Activated T-cell treated with anti-CD3 and anti-CD28 coated beads, Interleukin-2, amount 50 U/mL, for 72 hours (primary cell): ENCODE results near the gene ZFHX2. TPM values are rescaled to one million over a fixed set of nuclear protein-coding genes. Genes with fewer than 3 reads are reported as not detected.

Source experiments
- ATAC-seq, 2 donors: fragments of 150-1000 bp; cut with Tn5 transposase; replicated peaks in 1 of 2; 2 replicates each; pipeline ENCODE4 v1.10.0; 2021; ENCODE audit warnings: moderate library complexity in 2 of 2, mild to moderate bottlenecking in 1 of 2
- DNase-seq, 2 donors: peaks; one replicate each; pipeline ENCODE4 v3.0.0; 2021 to 2022; ENCODE audit warnings: mixed read lengths in 1 of 2
- H3K27ac Mint-ChIP-seq: one replicate; pipeline ENCODE4 v1.8.0; 2022; ENCODE audit warnings: mild to moderate bottlenecking, moderate library complexity, mixed read lengths
- H3K27me3 Mint-ChIP-seq: one replicate; pipeline ENCODE4 v1.8.0; 2022; ENCODE audit warnings: low read depth, mixed read lengths
- H3K36me3 Mint-ChIP-seq, 2 donors: one replicate each; pipeline ENCODE4 v1.8.0; 2022; ENCODE audit warnings: mixed read lengths in 2 of 2, mild to moderate bottlenecking in 1 of 2; ENCODE audit not compliant: insufficient read depth in 2 of 2
- H3K4me1 Mint-ChIP-seq: one replicate; pipeline ENCODE4 v1.8.0; 2022; ENCODE audit warnings: low read depth, mixed read lengths
- H3K4me3 Mint-ChIP-seq, 2 donors: one replicate each; pipeline ENCODE4 v1.8.0; 2022; ENCODE audit warnings: mild to moderate bottlenecking in 2 of 2, mixed read lengths in 2 of 2, moderate library complexity in 2 of 2
- H3K9me3 Mint-ChIP-seq, 2 donors: one replicate each; pipeline ENCODE4 v1.8.0; 2022; ENCODE audit warnings: mixed read lengths in 2 of 2
- total RNA-seq, 2 donors: library from RNA; stranded (reverse); gene quantifications; one replicate each; pipeline ENCODE4 v1.2.3, GENCODE V29; 2022

Gene ZFHX2
- total RNA-seq, 2 donors from 2014 or later = 1.9 to 3.7 TPM

- ATAC-seq (no peak), DNase-seq (no peak)
- Mint-ChIP-seq H3K27me3 (no peaks in the 10 kb centered on the region), H3K4me1 (peaks cover 56% of the 10 kb centered on the region), H3K36me3 (peaks cover 11 to 21% of the 10 kb centered on the region in 2 donors), H3K9me3 (no peaks in the 10 kb centered on the region), H3K27ac (no peak overlapping the region), H3K4me3 (no peak overlapping the region)
Measured at GRCh38 chr14:23561873-23562821, 10.6 kb upstream of the ZFHX2 start.

DNA sequence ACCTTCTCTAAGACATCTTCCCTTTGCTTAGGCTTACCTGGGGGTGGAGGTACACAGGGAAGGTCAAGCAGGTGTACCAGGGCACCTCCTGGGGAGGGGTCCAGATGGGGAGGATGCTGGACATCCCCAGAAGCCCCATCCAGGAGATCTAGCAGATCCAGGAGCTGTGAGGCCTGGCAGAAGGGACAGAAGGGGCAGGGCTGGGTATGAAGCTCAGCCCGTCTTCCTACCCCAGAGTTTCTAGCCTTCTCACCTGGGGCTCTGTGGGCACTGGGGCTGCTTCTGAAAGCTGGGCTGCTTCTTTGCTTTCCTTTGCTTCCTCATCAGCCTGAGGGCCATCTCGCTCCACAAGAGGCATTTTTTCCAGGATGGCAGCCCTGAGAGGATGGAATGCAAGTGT is 9.7 kb upstream of the ZFHX2 start:
- no peaks in the 10 kb centered on the region for H3K27me3 Mint-ChIP-seq
- H3K36me3 Mint-ChIP-seq = peaks cover 11 to 19% of the 10 kb centered on the region in 2 donors

GRCh38 chr14:23559926-23560520 is 8.5 kb upstream of the ZFHX2 start:
- Mint-ChIP-seq H3K27me3 (no peaks in the 10 kb centered on the region), H3K36me3 (peaks cover 11 to 19% of the 10 kb centered on the region in 2 donors), H3K4me3 (no peak overlapping the region)

More for the DNA sequence above, 9.7 kb upstream of the ZFHX2 start:
- no peak for ATAC-seq
- Mint-ChIP-seq H3K4me1 (peaks cover 58% of the 10 kb centered on the region), H3K4me3 (no peak overlapping the region), H3K27ac (no peak overlapping the region), H3K9me3 (no peaks in the 10 kb centered on the region)
- DNase-seq = no peak

GRCh38 chr14:23559010-23559925 is 7.7 kb upstream of the ZFHX2 start:
- no peaks in the 10 kb centered on the region for H3K9me3 Mint-ChIP-seq
- no peaks in the 10 kb centered on the region for H3K27me3 Mint-ChIP-seq
- H3K4me3 Mint-ChIP-seq = peak overlapping the region in 1 of 2 donors; percentile 11
- peaks cover 11 to 16% of the 10 kb centered on the region in 2 donors for H3K36me3 Mint-ChIP-seq
- H3K4me1 Mint-ChIP-seq = peaks cover 52% of the 10 kb centered on the region
- peak overlapping the region; percentile 64 for H3K27ac Mint-ChIP-seq
- DNase-seq (peak; percentile 71 to 72), ATAC-seq (no peak)

More at GRCh38 chr14:23559926-23560520, 8.5 kb upstream of the ZFHX2 start:
- DNase-seq = no peak
- ATAC-seq = no peak
- H3K9me3 Mint-ChIP-seq = no peaks in the 10 kb centered on the region
- peak overlapping the region; percentile 64 for H3K27ac Mint-ChIP-seq
- peaks cover 57% of the 10 kb centered on the region for H3K4me1 Mint-ChIP-seq

DNA sequence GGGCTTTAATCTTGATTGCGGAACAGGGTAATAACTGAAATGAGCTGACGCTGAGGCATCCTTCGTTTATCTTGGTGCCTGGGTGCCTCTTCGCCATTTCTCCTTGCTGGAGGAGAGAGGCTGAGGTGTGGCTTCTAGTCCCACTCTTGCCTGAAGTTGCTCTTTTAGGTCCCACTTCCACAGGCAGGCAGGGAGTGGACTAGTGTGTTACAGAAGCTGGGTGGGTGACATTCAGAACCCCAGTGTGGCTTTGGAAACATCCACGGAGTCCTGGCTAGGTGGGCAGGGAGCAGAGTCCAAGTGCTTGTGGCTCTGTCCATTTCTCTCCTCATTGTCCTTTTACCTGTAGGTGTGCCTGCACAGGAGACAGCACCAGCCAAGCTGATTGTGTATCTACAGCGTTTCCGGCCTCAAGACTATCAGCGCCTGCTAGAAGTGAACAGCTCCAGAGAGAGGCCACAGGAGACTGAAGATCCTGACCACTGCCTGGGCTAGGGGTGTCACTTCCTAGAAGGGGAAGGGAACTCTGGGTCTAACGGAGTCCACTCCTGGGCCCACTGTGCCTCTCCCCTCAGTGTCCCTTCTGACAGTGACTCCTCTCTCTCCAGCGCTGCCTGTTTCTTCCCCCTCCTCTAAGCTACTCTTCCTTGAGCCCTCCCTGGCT is 6.9 kb upstream of the ZFHX2 start:
- no peaks in the 10 kb centered on the region for H3K9me3 Mint-ChIP-seq
- no peaks in the 10 kb centered on the region for H3K27me3 Mint-ChIP-seq
- H3K27ac Mint-ChIP-seq = peak overlapping the region; percentile 64
- H3K4me1 Mint-ChIP-seq = peaks cover 52% of the 10 kb centered on the region
- peaks cover 7 to 12% of the 10 kb centered on the region in 2 donors for H3K36me3 Mint-ChIP-seq
- peak overlapping the region; percentile 11 to 82 for H3K4me3 Mint-ChIP-seq
- DNase-seq (no peak), ATAC-seq (no peak)

GRCh38 chr14:23557946-23558345 is 6.4 kb upstream of the ZFHX2 start:
- H3K4me1 Mint-ChIP-seq = peaks cover 51% of the 10 kb centered on the region
- H3K27me3 Mint-ChIP-seq = no peaks in the 10 kb centered on the region
- H3K9me3 Mint-ChIP-seq = no peaks in the 10 kb centered on the region
- H3K27ac Mint-ChIP-seq = peak overlapping the region; percentile 97
- ATAC-seq (no peak), DNase-seq (no peak)
- peak overlapping the region; percentile 82 to 92 for H3K4me3 Mint-ChIP-seq
- peaks cover 6 to 12% of the 10 kb centered on the region in 2 donors for H3K36me3 Mint-ChIP-seq

DNA sequence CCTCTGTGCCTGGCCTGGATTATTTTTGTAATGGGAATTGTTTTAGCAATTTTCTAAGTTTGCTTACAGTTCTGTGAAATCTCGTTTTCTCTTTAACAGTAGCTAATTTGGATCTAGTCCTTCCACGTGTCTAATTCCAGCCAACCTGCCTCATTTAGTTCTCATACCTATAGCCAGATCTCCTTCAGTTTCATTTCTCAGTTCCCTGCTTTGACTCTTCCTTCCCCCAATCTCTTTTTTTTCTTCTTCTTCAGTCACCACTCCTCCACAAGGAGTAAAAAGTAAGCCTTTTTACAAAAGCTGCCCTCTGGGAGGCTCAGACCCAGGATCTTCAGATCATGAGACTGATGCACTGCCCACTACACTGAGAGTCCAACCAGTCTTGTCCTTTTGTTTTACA is 6.0 kb upstream of the ZFHX2 start:
- DNase-seq = no peak
- Mint-ChIP-seq H3K36me3 (peaks cover 3 to 12% of the 10 kb centered on the region in 2 donors), H3K27me3 (no peaks in the 10 kb centered on the region), H3K27ac (peak overlapping the region; percentile 97), H3K4me1 (peaks cover 47% of the 10 kb centered on the region), H3K9me3 (no peaks in the 10 kb centered on the region), H3K4me3 (peak overlapping the region; percentile 82 to 92)
- no peak for ATAC-seq

DNA sequence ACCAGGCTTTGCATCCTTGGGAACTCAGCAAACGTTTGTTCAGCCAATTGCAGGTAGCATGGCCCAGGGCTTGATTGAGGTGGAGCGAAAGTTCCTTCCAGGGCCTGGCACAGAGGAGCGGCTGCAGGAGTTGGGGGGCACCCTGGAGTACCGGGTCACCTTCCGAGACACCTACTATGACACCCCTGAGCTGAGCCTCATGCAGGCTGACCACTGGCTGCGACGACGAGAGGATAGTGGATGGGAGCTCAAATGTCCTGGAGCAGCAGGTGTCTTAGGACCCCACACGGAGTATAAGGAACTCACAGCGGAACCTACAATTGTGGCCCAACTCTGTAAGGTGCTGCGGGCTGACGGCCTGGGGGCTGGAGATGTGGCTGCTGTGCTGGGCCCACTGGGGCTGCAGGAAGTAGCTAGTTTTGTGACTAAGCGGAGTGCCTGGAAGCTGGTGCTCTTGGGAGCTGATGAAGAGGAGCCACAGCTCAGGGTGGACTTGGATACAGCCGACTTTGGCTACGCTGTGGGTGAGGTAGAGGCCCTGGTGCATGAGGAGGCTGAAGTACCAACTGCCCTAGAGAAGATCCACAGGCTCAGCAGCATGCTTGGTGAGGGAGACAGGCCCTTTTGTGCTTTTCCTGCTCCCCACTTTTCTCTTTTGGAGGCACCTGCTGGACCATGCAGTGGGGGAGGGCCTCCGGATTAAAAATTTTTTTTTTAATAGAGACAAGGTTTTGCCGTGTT is 5.3 kb upstream of the ZFHX2 start:
- H3K36me3 Mint-ChIP-seq = peaks cover 3 to 12% of the 10 kb centered on the region in 2 donors
- H3K9me3 Mint-ChIP-seq = no peaks in the 10 kb centered on the region
- H3K27ac Mint-ChIP-seq = peak overlapping the region; percentile 95
- H3K27me3 Mint-ChIP-seq = no peaks in the 10 kb centered on the region
- DNase-seq (no peak), ATAC-seq (no peak)
- peak overlapping the region; percentile 92 to 99 for H3K4me3 Mint-ChIP-seq
- H3K4me1 Mint-ChIP-seq = peaks cover 52% of the 10 kb centered on the region

DNA sequence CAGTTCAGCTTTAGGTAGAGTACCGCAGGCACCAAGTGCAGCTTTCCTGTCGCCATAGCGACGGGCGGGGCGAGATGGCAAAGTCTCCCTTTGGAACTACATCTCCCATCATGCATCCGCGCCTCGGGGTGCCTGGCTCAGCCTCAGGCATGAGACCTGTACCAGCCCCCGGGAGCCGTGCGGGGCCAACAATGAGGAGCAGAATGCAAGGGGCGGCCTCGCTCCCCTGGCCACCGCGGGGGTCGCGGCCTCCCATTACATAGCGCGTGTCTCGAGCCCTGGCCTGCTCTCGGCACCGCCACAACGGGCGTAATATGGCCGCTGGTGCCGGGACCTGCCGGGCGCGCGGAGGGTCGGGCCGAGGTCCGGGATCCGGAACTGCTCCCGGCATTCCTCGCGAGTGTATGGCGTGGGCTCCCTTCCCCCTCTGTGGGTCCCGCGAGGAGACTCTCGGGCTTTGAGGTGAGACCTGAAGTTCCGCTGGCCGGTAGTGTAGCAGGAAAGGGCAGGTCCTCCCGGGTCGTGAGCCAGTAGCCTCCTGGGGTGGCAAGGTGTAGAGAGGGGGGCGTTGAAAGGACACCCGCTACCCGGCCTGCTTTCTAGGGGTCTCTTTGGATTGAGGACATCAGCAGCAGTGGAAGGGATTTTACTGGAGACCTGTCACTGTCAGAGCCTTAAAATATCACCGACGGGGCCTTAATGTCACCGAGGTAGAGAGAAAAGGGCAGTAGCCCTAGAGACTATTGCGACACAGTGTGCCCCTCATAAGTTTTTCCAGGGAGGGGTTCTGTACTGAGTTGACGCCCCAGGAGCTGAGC is 4.5 kb upstream of the ZFHX2 start, which contains the start of gene THTPA:
Gene THTPA (plus strand): TSS at position 390 of the 818 bp plus-strand sequence. CDS start 487 bp downstream, outside the sequence.
- Mint-ChIP-seq H3K27ac (peak within 1 kb of the TSS; percentile 95), H3K36me3 (peaks cover 4 to 8% of the 10 kb centered on the region in 2 donors), H3K4me1 (peaks cover 54% of the 10 kb centered on the region), H3K9me3 (no peaks in the 10 kb centered on the region), H3K27me3 (no peaks in the 10 kb centered on the region), H3K4me3 (peak within 1 kb of the TSS; percentile 92 to 99)
- ATAC-seq (peak; percentile 84), DNase-seq (peak; percentile 90 to 95)

DNA sequence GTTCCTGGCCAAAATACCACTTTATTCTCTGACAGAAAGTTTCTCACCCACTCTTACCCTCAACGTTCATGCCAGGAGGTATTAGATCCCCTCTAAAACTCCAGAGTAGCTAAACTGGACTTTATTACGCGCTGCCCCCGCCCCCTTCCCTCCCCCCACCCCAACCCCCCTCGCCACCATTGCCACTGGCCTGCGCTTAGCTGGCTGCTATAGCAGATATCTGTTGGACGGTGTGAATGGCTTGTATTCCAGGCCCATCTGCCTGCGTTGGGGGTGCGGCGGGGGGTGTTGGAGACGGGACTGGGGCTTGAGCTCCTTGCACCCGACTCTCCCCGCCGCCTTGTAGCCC is 3.9 kb upstream of the ZFHX2 start:
- H3K27ac Mint-ChIP-seq = no peak overlapping the region
- peaks cover 3 to 4% of the 10 kb centered on the region in 2 donors for H3K36me3 Mint-ChIP-seq
- peaks cover 54% of the 10 kb centered on the region for H3K4me1 Mint-ChIP-seq
- H3K9me3 Mint-ChIP-seq = no peaks in the 10 kb centered on the region
- peak overlapping the region; percentile 92 to 99 for H3K4me3 Mint-ChIP-seq
- ATAC-seq (no peak), DNase-seq (no peak)
- H3K27me3 Mint-ChIP-seq = no peaks in the 10 kb centered on the region

DNA sequence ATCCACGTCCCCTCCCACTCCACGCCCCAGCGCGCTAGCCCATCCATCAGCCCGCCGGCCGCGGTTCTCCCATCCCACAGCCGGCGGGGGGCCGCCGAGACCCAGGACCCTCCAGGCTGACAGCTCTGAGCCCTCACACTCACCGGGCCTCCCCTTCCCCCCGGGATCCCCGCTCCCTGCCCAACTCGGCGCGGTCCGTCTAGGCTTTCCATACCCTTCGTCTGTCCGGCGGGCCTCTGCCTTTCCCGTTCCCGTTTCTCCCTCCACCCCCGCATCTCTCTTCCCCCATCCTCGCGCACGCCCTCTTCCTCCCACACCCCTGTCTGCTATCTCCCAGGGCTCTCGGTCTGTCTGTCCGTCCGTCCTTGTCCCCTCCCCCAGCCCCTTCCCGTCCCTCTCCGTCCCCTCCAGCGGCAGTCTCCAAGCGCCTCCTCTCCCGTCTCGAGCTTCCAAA is 726 bp downstream of the ZFHX2 start:
- ATAC-seq (peak in 1 of 2 donors; percentile 0), DNase-seq (no peak)
- Mint-ChIP-seq H3K9me3 (no peaks in the 10 kb centered on the region), H3K27ac (no peak overlapping the region), H3K4me1 (peaks cover 12% of the 10 kb centered on the region), H3K27me3 (no peaks in the 10 kb centered on the region), H3K36me3 (peaks cover 0 to 1% of the 10 kb centered on the region in 2 donors), H3K4me3 (no peak overlapping the region)
